GM21526 (cell line): ENCODE results near the gene CD74.

Experiments used
- ATAC-seq: cut with Tn5 transposase; IDR thresholded peaks from one replicate; pipeline ENCODE4 v1.9.1; 2021; ENCODE audit warnings: moderate library complexity; ENCODE audit not compliant: unreplicated experiment, low FRiP score

CD74 gene

GRCh38 chr5:150411245-150411979 is 1.3 kb downstream of the CD74 start:
- ATAC-seq = peak; percentile 21

DNA sequence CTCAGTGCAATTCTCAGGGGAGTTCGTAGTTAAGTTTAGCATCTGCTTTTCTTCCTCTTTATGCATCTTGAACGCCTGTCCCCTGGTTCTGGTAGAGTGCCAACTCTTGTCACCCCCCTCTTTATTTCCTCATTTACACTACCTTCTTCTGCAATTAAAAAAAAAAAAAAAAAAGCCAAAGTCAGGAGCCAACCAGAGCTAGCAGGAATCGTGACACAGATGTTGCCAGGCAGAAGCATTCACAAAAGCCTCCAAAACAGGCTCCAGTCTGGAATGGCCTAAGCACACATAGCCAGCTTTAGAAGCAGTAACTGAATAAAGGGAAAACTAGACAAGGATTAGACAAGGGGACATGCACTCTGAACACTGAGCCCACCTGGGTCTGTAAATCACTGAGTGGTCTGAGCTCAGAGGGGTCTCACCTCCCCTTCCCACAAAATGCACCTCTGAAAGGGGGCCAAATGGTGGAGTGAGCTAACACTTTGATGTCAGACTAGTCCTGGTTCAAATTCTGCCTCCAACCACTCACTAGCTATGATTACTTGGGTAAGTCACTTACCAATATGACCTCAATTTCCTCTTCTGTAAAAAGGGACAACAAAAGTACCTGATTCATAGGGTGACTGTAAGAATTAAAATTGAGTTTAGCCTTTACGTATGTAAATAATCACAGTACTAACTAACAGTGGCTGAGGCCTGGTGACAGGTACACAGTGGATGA is 2.0 kb downstream of the CD74 start:
- no peak for ATAC-seq

DNA sequence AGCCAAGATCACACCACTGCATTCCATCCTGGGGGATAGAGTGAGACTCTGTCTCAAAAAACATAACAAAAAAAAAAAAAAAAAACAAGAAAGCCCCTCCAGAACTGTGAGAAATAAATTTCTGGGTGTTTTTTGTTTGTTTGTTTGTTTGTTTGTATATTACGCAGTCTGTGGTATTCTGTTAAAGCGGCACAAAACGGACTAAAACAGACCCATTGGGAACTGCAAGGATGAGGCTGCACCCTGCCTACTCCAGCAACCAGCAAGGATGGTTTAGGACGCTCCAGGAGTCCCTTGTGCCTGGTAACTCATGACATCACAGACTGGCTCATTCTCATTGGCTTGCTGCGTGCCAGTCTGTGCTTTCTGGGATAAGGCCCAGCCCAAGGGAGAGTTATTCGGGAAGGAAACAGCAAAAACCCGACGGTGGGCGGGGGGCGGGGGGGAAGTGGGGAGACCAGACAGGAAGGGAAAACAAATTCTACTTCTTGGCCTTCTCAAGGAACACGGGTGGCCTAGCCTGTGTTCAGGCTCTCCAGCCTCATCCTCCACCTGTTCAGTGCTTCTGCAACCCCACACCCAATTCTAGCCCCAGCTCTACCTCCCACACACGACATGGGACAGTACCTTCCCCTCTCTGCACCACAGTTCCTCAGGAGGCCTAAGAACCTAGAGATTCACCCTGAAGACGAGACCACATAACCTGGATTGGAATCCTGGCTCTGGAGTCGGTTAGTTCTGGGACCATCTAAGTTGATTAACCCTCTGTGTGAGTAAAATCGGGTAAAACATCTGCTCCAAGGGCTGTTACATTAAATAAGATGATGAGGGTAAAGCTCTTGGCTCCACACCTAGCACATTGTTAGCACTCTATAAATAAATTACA is 2.8 kb downstream of the CD74 start:
- no peak for ATAC-seq

GRCh38 chr5:150408231-150408943 is 4.3 kb downstream of the CD74 start:
- no peak for ATAC-seq

DNA sequence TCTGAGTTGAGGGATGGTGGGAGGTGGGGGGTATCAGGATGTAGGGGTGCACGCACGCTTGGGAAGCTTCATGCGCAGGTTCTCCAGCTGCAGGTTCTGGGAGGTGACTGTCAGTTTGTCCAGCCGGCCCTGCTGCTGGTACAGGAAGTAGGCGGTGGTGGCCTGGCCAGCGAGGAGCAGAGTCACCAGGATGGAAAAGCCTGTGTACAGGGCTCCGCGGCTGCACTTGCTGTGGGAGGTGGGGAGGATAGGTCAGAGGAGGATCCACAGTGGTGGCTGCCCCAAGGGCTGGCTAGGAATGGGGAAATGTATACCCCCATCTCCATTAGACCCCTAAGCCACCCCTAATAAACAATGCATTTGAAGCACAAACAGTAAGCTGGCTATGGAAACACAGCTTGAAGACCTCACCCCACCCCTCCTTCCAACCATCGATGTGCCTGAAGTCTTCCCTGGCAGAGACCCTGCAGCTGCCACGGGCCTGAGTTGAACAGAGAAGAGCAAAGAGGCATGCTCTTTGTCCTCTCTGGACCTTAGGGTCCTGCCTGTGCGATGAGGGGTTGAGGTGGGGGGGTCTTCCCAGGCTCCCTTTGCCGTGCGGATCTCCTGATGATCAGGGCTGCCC is 5.5 kb downstream of the CD74 start:
- no peak for ATAC-seq

- no peak for ATAC-seq
These were observed 6.0 kb downstream of the CD74 start for GRCh38 chr5:150406723-150407095.

DNA sequence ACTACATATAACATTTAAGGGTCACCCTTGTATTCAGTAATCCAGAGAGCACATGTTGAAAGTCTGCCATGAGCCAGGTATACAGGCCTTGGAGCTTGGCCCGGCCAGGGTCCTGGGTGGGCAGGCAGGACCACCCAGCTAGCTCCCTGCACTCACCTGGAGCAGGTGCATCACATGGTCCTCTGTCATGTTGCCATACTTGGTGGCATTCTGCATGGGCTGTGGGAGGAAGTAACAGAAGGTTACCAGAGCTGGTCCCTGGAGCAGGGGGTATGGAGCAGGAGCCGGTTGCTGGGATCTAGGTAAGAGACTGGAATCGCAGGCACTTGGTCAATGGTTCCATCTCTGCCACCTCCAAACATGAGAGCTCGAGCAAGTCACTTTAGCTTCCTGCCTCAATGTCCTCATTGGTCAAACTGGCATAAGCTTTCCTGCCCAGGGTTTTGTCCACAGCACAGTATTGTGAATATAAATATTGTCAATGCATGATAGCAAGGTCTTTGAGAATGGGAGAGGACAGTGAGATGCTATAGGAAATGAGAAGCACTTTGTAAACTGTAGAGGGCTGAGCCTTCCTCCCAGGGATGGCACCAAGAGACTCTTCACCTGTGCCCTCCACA is 6.5 kb downstream of the CD74 start:
- ATAC-seq = no peak

DNA sequence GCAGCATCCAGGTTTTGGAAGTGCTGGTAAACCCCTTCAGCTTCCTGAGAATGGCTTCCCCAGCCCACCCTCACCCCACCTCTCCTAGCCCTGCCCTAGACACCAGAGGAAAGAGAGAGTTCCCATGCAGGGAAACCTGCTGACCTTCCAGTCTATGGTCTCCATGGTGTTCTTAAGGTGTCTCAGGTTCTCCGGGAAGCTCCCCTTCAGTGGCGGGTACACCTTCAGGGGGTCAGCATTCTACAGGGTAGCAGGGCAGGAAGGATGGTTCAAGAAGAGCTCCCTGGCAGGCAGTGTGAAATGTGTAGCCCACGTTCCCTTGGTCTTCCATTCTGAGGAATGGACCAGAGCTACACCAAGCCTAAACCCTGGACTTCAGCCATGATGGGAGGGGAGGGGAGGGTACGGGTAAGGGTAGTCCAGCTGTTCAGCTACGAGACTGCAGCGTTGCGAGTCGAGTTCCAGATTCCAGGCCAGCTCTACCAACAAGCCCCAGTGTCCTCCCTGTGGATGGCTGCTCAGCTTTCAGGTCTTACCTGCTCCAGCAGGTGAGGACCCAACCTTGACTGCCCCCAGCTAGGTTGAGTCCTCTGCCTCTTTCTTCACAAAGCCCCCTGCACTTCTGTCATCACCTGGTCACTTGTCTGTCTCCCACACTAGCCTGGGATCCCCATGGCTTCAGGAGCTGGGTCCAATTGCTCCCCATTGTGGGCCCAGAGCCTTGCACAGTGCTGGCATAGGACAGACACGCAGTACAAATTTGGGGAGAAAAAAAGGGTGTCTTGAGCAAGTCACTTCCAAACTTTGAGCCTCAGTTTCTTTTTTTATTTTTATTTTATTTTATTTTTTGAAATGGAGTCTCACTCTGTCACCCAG is 7.5 kb downstream of the CD74 start:
- no peak for ATAC-seq

DNA sequence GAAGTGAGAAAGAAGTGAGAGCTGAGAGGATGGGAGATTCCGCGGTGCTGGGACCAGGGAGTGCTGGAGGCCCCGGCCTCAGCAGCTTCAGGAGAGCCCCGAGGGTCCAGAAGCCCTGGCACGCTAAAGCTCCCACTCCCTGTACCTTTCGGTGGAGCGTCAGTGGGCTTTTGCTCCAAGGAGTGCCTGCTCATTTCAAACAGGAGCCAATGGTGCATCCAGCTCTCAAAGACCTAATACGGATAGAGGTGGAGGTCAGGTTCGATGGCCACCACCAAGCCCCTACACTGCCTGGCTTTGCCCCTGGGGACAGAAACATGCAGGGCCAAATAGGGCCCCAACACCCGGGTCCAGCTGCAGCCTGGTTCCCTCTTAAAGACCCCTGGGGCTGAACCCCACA is 8.2 kb downstream of the CD74 start:
- ATAC-seq = no peak

DNA sequence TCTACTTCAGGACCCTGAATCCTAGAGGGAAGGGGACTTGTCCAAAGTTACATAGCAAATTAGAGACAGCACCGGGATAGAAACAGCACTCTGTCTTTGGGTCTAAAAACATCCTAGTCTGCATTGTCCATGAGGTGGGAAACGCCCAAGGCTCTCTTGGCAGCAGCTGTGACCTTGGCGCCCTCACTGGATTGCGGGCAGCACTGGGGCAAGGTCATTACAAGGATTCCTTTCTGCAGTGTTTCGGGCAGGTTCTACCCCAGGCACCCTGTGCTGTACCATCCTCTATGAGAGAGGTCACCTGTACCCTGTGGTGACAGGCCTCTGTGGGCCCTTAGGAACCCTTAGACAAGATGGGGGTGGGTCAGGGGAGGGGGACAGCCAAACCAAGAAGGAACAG is 8.6 kb downstream of the CD74 start:
- ATAC-seq = no peak

DNA sequence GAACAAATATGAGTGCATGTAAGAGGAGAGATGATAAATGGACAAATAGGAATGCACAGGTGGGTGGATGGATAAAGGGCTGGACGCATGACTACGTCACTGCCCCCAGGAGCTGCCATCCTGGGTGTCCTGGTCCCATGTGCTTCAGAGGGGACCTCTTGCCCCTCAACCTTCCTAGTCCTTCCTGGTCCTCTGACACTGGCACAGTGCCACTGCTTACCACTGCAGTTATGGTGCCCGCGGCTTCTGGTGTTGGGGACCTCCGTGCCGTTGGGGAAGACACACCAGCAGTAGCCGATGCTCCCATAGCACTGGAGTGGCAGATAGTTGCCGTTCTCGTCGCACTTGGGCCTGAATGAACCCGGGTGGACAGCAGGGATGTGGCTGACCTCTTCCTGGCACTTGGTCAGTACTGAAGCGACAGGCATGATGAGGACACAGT is 9.8 kb downstream of the CD74 start:
- no peak for ATAC-seq

GRCh38 chr5:150402229-150402773 is 10.4 kb downstream of the CD74 start:
- ATAC-seq = no peak

- ATAC-seq = no peak
These were observed 11.1 kb downstream of the CD74 start for GRCh38 chr5:150401376-150402228.

GRCh38 chr5:150401076-150401375 is 11.7 kb downstream of the CD74 start:
- ATAC-seq = no peak

DNA sequence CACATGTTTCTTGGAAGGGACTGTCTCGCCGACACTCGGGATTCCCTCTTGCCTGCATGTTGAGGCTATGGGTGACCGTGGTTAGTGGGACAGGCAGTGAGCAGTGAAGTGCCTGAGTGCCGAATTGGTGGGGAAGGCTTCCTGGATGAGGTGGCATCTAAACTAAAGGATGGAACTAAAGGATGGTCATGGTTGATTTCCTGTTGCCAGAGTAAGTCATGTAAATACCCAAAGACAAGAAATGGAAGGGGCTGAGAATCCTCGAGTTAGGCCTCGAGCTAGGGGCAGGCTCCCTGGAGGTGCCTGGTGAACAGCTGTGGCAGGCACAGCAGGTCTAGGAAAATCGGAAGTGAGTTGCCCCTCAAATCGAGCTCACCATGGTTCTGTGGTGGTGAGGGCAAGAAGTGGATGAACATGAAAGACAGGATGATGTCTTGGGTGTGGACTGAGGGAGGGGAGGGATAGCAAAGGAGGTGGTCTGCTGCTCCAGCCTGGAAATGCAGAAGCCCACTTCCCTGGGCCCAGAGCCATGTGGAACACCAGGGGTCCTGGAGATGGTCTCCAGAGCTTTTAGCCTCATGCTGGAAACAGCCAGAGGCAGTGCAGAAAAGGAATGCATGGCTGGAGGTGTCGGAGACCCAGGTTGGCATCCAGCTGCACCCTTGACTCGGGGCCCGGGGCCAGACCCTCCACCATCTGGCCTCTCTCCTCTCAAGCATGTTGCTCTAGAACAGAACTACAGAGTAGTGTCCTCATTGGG is 12.2 kb downstream of the CD74 start:
- no peak for ATAC-seq

DNA sequence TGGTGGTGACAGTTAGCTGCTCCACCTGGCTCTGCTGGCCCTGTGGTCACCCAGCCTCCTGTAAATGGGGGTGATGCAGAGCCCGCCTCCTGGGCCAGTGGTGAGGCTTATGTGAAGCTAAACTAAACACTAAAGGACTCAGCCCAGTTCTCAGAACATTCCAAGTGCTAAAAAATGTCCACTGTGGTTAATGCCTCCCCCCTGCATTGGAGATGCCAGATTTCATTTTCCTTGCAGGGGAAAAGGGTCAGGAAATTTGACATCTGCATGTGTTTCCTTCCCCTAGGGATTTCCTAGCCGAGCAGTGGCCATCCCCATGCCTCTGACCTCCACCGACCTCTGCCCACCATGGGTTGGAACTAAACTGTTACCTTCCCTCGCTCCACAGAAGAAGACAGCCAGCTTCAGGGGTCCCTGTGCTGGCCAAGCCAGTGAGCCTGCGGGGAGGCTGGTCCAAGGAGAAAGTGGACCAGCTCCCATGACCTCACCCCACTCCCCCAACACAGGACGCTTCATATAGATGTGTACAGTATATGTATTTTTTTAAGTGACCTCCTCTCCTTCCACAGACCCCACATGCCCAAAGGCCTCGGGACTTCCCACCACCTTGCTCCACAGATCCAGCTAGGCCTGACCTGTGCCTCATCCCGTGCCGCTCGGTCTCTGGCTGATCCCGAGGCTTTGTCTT is 13.0 kb downstream of the CD74 start:
- ATAC-seq = peak; percentile 5
